HL-60 (cell line): Measurements from ENCODE around the gene AK5.

ENCODE experiments used
- DNase-seq, 2 experiments: peaks; one replicate each; pipeline ENCODE4 v3.0.0-alpha.2; 2010 to 2020; ENCODE audit warnings: low read depth in 1 of 2, low spot score in 1 of 2
- H3K27ac ChIP-seq: fragments of 250-450 bp; sonication (Bioruptor Pico); replicated peaks from 2 replicates; pipeline ENCODE4 v1.5.1; 2020; ENCODE audit warnings: mild to moderate bottlenecking, moderate library complexity
- H3K27me3 ChIP-seq: fragments of 250-450 bp; sonication (Bioruptor Pico); 2 replicates; pipeline ENCODE4 v1.5.1; 2021; ENCODE audit warnings: mild to moderate bottlenecking, moderate library complexity; ENCODE audit not compliant: insufficient read depth, poor library complexity, severe bottlenecking
- H3K4me3 ChIP-seq: replicated peaks from 2 replicates; pipeline ENCODE4 v1.5.1; 2011; ENCODE audit warnings: mild to moderate bottlenecking, control low read depth, low read length; ENCODE audit not compliant: insufficient read depth
- CTCF ChIP-seq: IDR thresholded peaks from one replicate; pipeline ENCODE4 v1.5.1; 2011; ENCODE audit warnings: low read length, control low read depth, inconsistent platforms; ENCODE audit not compliant: insufficient read depth
- GABPA ChIP-seq: IDR thresholded peaks from 2 replicates; pipeline ENCODE4 v1.6.1; 2012; ENCODE audit warnings: low read depth
- POLR2AphosphoS5 ChIP-seq: IDR thresholded peaks from 2 replicates; pipeline ENCODE4 v1.6.1; 2012; ENCODE audit warnings: low read depth
- REST ChIP-seq: IDR thresholded peaks from 2 replicates; pipeline ENCODE4 v1.6.1; 2012; ENCODE audit warnings: low read depth; ENCODE audit not compliant: insufficient replicate concordance
- SPI1 ChIP-seq: IDR thresholded peaks from 2 replicates; pipeline ENCODE4 v1.6.1; 2012; ENCODE audit warnings: low read depth, mild to moderate bottlenecking, borderline replicate concordance

The AK5 gene

DNA sequence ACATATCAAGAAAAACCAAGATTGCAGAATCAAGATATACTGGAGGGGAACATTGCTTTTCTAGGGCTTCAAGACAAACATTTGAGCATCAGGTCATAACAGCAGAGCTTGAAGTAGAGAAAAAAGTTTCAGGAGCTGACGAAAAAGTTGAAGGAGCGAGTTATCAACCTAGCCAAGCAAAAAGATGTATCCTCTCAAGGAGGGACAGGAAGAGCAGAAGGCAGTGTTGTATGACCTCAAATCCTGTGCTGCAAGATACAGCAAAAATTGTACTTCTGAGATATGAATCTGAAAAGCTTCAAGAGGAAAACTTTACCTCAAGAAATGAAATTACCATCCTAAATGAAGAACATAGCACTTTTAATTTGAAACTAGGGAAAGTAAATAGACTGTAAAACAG is 153.1 kb downstream of the AK5 start:
- TF ChIP-seq SPI1 (no peak), REST (no peak), CTCF (no peak), GABPA (no peak), POLR2AphosphoS5 (no peak)
- Histone ChIP-seq H3K4me3 (no peak overlapping the region), H3K27ac (no peak overlapping the region), H3K27me3 (no peaks in the 10 kb centered on the region)
- no peak for DNase-seq

DNA sequence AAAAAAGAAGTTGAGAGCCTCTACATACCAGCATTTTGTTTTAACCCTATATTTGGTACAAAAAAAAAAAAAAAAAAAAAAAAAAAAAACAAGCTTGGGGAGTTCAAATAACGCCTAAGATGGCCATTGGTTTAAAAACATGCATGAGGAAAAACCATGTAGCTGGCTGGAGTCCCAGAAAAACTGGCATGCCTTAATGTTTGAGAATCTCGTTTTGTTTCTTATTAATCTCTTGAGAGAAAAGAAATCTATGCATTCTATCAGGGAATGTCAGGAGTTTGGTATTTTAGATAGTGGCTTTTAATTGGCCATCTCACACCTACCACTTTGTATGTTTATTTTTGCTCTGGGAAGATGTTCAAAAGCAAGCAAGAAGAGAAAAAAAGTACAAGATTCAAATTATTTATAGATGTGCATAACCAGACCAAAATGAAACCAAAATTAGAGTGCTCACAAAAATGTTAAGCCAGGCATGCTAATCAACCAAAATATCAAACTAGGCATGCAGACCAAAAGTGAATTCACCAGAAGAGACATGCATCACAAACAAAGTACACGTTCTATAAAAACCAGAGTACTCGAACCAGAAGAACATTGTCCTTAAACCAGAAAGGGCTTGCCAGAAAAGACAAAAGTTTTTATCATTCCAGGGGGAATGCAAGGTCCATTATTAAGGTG is 156.6 kb downstream of the AK5 start:
- TF ChIP-seq SPI1 = no peak
- TF ChIP-seq GABPA = no peak
- TF ChIP-seq CTCF = no peak
- Histone ChIP-seq H3K27me3 (no peaks in the 10 kb centered on the region), H3K4me3 (no peak overlapping the region), H3K27ac (no peak overlapping the region)
- DNase-seq = no peak

- Histone ChIP-seq H3K27me3 (no peaks in the 10 kb centered on the region), H3K4me3 (no peak overlapping the region), H3K27ac (no peak overlapping the region)
- TF ChIP-seq CTCF (no peak), REST (no peak), POLR2AphosphoS5 (no peak), GABPA (no peak), SPI1 (no peak)
- DNase-seq = no peak
These were observed 165.2 kb downstream of the AK5 start for GRCh38 chr1:77446841-77447555.
